HG02840 (cell line): ENCODE measurements around the gene MAZ.

Experiments used
- ATAC-seq: cut with Tn5 transposase; IDR thresholded peaks from one replicate; pipeline ENCODE4 v1.9.1; 2021; ENCODE audit warnings: mild to moderate bottlenecking, moderate library complexity, moderate number of reproducible peaks; ENCODE audit not compliant: unreplicated experiment, low FRiP score

The MAZ gene

GRCh38 chr16:29845656-29846055 is 39.3 kb downstream of the MAZ start:
- ATAC-seq, result no peak

- no peak for ATAC-seq
Measured at GRCh38 chr16:29848420-29849297, 42.3 kb downstream of the MAZ start.

- ATAC-seq, result no peak
Measured at GRCh38 chr16:29849505-29849904, 43.2 kb downstream of the MAZ start.

GRCh38 chr16:29850998-29851397 is 44.7 kb downstream of the MAZ start:
- ATAC-seq, result no peak

- ATAC-seq, result no peak
Measured at GRCh38 chr16:29852654-29853053, 46.3 kb downstream of the MAZ start.

- ATAC-seq, result no peak
Measured at GRCh38 chr16:29854520-29855100, 48.3 kb downstream of the MAZ start.

- no peak for ATAC-seq
Measured at GRCh38 chr16:29857133-29857760, 50.9 kb downstream of the MAZ start.

GRCh38 chr16:29858149-29858849 is 52.0 kb downstream of the MAZ start:
- no peak for ATAC-seq

- no peak for ATAC-seq
Measured at GRCh38 chr16:29858974-29859373, 52.6 kb downstream of the MAZ start.

- ATAC-seq, result no peak
Measured at GRCh38 chr16:29860218-29860617, 53.9 kb downstream of the MAZ start.
